Neuron (in vitro differentiated cells): ENCODE results near the gene BABAM1.

ENCODE experiments used
- H2AFZ ChIP-seq: one replicate; pipeline ENCODE4 v1.6.1; 2013; ENCODE audit warnings: low read depth, mild to moderate bottlenecking, inconsistent platforms, low read length, moderate library complexity
- H3K27me3 ChIP-seq: one replicate; pipeline ENCODE4 v1.6.1; 2013; ENCODE audit warnings: low read length; ENCODE audit not compliant: insufficient read depth
- H3K36me3 ChIP-seq: one replicate; pipeline ENCODE4 v1.6.1; 2013; ENCODE audit warnings: low read length; ENCODE audit not compliant: insufficient read depth
- H3K4me1 ChIP-seq: one replicate; pipeline ENCODE4 v1.6.1; 2013; ENCODE audit warnings: low read length; ENCODE audit not compliant: insufficient read depth
- H3K4me3 ChIP-seq: 2 replicates; pipeline ENCODE4 v1.5.1; 2013; ENCODE audit warnings: mild to moderate bottlenecking, low read length, moderate library complexity
- H3K9me3 ChIP-seq: one replicate; pipeline ENCODE4 v1.6.1; 2013; ENCODE audit warnings: low read length

Gene BABAM1

DNA sequence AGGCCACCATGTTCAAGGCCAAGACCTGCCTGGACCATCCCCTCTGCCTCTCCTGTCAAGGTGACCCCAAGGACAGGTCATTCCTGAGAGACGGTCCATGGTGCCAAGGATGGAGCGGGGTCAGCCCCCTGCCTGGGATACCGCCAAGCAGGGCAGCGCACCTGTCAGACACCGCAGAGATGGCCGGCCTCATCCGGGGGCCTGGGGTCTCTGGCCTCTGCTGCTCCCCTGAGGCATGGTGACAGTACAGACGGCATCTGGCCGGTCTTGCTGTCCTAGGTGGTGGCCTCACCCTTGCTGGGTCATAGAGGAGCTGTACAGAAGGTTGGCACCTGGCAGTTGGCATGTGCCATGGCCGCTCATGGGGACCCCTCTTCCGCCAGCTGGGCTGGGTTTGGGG, 53.2 kb downstream of the BABAM1 start:
- H3K4me1 ChIP-seq = no peaks in the 10 kb centered on the region
- H3K27me3 ChIP-seq = no peaks in the 10 kb centered on the region
- no peaks in the 10 kb centered on the region for H3K9me3 ChIP-seq
- no peak overlapping the region for H3K4me3 ChIP-seq
- no peak overlapping the region for H2AFZ ChIP-seq
- peaks cover 48% of the 10 kb centered on the region for H3K36me3 ChIP-seq

DNA sequence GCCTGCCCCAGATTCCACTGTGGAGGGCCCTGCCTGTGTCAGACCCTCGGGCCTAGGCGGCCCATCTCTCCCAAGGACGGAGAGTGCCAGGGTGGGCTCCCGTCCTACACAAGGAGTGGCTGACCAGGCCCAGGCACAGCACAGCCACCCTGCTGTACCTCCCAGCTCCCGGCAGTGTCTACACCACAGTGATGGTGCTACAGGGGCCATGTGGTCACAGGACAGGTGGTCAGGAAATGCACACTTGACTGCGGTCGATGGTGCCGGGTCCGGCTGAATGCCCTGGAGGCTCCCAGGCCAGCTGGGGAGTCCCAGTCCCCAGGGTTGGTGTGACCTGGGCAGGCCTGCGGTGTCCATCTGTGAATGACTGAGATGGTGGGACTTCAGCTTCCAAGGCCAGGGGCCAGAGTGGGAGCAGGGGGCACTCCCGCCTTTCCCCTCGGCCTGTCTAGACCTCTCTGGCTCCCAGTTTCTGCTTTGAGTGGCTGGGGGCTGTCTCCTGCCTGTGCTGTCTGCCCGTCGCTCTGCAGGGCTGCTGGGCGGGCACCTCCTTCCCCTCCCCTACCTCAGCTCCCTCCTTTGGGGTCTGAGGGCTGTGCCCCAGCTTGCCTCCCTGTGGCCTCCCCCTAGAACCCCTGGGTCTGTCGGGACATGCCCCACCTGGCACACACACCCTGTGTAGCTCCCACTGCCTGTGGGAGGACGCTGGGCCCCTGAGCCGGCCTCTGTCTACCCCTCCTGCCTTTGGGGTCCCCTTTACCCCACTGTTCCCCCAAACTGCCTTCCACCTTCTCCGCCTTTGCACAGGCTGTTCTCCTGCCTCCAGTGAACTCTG, 54.6 kb downstream of the BABAM1 start:
- H3K9me3 ChIP-seq = no peaks in the 10 kb centered on the region
- H2AFZ ChIP-seq = no peak overlapping the region
- H3K27me3 ChIP-seq = no peaks in the 10 kb centered on the region
- no peak overlapping the region for H3K4me3 ChIP-seq
- peaks cover 50% of the 10 kb centered on the region for H3K36me3 ChIP-seq
- H3K4me1 ChIP-seq = no peaks in the 10 kb centered on the region

DNA sequence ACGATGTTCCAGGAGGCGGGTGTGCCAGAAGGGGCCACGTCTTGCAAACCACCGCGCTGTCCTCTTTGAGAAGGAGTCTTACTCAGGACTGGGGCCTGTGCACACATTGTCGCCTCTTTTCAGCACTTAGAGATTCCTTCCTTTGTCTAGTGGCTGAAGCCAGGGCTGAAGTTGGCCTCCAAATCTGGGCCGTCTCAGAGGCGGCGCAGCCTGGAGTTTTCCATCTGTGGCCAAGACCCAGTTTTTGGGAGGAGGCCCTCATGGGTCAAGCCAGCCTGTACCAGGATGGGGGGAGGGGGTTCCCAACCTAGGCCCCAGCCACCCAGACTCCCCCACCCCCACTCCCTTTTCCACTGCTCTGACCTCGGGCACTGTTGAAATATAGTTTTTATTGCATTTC, 55.6 kb downstream of the BABAM1 start:
- Histone ChIP-seq H3K36me3 (peaks cover 58% of the 10 kb centered on the region), H2AFZ (no peak overlapping the region), H3K27me3 (no peaks in the 10 kb centered on the region), H3K4me3 (no peak overlapping the region), H3K9me3 (no peaks in the 10 kb centered on the region), H3K4me1 (no peaks in the 10 kb centered on the region)

DNA sequence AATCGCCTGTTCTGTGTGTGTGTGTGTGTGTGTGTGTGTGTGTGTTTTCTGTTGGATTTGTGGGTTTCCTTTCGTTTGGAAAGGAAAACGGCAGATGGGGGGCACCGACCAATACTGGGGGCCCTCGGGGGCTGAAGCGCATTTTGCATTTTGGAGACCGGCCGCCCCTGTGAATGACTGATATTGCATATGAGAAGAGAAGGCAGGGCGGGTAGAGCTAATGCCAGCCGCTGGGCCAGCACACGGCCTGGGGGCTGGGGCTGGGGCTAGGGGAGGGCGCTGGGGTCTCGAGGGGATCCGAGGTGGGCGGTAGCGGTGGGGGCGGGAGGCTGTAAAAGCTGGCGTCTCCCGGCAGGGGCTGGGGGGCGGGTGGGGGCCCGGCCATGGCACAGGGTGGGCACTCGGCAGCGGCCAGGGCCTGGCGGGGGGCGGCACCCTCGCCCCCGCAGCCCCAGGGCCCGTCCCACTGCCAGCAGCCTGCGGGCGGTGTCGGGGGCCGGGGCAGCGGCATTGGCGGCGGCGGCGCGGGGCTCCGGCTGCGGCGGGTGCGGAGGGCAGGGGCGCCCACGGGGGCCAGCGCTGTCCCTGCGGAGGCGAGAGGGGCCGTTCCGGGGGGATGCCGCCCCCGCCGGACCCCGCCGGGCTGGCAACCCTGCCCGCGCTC, 56.2 kb downstream of the BABAM1 start:
- Histone ChIP-seq H3K36me3 (peaks cover 62% of the 10 kb centered on the region), H3K27me3 (no peaks in the 10 kb centered on the region), H3K9me3 (no peaks in the 10 kb centered on the region), H3K4me1 (no peaks in the 10 kb centered on the region), H3K4me3 (no peak overlapping the region), H2AFZ (no peak overlapping the region)

DNA sequence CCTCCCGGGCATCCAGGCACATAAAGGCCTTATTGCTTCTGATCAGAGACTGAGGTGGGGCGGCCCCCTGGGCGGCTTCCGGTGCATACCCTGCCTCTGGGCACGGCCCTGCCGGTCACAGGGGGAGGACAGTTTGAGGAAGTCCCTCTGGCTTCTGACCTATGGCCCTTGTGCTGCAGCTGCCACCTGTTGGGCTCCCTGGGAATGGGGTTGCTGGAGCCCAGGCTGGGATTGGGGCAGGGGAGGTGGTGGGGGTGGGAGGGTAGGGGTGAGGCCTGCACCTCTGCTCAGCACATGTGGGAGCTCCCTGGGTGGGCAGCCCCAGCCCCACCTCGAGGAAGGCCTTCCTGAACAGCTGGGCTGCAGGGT, 56.7 kb downstream of the BABAM1 start:
- Histone ChIP-seq H3K27me3 (no peaks in the 10 kb centered on the region), H3K4me3 (no peak overlapping the region)

DNA sequence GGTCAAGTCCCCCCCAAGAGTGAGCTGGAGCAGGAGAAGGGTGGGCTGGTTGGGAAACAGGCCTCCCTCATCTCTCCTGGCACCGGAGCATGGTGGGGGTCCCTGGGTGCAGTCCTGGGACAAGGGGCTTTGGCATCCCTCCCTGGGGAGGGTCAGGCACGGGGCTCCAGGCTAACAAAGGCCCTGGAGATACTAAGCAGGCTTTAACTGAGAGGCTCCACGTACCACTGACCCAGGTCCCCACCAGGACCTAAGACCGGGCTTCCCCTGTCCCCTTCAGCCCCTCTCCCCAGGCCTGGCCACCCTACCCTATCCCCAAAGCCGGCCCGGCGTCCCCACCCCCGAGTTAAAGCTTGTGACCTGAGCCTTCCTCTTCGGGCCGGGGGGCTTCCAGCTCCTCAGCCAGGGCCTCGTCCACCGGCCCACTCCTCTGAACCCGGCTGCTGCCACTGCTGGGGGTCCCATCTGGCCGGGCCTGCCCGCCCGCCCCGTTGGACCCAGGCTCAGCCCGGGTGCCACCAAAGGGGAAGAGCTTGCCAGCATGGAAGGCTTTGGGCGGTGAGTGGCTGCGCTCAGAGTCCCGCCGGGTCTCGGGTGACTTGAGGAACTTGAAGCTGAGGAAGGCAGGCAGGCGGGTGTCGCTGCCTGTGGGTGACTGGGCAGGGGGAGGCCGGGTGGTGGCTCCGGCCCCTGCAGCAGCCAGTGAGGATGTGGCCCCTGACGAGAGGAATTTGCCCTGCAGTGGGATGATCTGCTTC, 57.3 kb downstream of the BABAM1 start:
- Histone ChIP-seq H3K27me3 (no peaks in the 10 kb centered on the region), H3K4me1 (no peaks in the 10 kb centered on the region), H2AFZ (no peak overlapping the region), H3K4me3 (no peak overlapping the region), H3K9me3 (no peaks in the 10 kb centered on the region), H3K36me3 (peaks cover 59% of the 10 kb centered on the region)

More for the DNA sequence above, 56.7 kb downstream of the BABAM1 start:
- H3K36me3 ChIP-seq = peaks cover 62% of the 10 kb centered on the region
- H3K4me1 ChIP-seq = no peaks in the 10 kb centered on the region
- no peak overlapping the region for H2AFZ ChIP-seq
- H3K9me3 ChIP-seq = no peaks in the 10 kb centered on the region

DNA sequence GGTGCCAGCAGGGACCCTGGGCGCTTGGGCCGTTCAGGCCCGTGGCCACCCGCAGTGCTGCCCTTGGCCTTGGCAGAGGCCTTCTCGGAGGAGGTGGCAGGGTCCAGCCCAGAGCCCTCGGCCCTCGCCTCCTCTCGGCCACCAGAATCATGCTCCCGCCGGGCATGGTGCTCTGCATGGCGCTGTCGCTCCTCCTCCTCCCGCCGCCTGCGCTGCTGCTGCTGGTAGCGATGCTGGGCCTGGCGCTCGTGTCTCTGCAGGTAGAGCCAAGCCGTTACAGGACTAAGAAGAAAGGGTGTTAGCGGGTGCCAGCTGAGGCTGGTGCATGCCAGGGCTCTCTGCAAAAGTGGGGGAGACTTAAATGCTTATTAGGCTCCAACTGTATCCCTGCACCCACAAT, 57.9 kb downstream of the BABAM1 start:
- no peaks in the 10 kb centered on the region for H3K27me3 ChIP-seq
- H2AFZ ChIP-seq = no peak overlapping the region
- H3K36me3 ChIP-seq = peaks cover 58% of the 10 kb centered on the region
- no peaks in the 10 kb centered on the region for H3K9me3 ChIP-seq
- H3K4me3 ChIP-seq = no peak overlapping the region
- H3K4me1 ChIP-seq = no peaks in the 10 kb centered on the region

DNA sequence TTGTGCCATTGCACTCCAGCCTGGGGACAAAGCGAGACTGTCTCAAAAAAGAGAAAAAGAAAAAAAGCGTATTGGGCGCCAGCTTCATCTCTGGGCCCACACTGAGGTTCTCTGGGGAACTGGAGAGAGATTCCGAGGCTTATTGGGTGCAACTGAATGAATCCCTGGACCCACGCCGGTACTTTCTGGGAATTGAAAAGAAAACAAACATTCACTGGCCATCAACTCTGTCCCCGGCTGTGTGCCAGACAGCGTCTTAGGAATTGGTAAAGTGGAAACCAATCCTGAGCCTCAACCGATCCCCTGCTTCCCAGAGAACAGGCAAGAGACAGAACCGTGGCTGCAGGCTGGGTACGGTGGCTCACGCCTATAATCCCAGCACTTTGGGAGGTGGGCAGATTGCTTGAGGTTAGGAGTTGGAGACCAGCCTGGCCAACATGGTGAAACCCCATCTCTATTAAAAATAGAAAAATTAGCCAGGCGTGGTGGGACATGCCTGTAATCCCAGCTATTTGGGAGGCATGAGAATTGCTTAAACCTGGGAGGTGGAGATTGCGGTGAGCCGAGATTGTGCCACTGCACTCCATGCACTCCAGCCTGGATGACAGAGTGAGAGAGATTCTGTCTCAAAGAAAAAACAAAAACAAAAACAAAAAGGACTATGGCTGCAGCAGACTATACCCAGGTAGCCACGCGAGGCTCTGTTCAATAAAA, 58.8 kb downstream of the BABAM1 start:
- H3K27me3 ChIP-seq = no peaks in the 10 kb centered on the region
- no peaks in the 10 kb centered on the region for H3K9me3 ChIP-seq
- H3K4me1 ChIP-seq = no peaks in the 10 kb centered on the region
- no peak overlapping the region for H3K4me3 ChIP-seq
- H3K36me3 ChIP-seq = peaks cover 61% of the 10 kb centered on the region
- no peak overlapping the region for H2AFZ ChIP-seq

DNA sequence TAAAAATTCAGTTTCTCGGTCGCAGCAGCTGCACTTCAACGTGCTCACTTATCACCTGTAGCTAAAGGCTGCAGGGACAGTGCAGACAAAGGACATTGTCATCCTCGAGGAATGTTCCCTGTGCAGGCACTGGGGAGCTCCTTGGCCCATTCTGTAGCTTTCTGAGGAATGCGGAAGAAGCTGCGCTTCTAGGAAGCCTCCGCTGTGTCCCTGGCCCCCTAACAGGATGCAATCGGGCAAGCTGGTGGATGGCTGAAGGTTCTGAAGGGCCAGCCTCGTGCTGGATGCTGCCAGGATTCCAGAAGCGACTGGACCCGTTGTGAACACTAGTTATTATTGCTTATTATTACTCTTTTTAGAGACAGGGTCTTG, 59.3 kb downstream of the BABAM1 start:
- no peaks in the 10 kb centered on the region for H3K9me3 ChIP-seq
- no peak overlapping the region for H2AFZ ChIP-seq
- H3K36me3 ChIP-seq = peaks cover 62% of the 10 kb centered on the region
- no peaks in the 10 kb centered on the region for H3K27me3 ChIP-seq
- no peak overlapping the region for H3K4me3 ChIP-seq
- no peaks in the 10 kb centered on the region for H3K4me1 ChIP-seq

DNA sequence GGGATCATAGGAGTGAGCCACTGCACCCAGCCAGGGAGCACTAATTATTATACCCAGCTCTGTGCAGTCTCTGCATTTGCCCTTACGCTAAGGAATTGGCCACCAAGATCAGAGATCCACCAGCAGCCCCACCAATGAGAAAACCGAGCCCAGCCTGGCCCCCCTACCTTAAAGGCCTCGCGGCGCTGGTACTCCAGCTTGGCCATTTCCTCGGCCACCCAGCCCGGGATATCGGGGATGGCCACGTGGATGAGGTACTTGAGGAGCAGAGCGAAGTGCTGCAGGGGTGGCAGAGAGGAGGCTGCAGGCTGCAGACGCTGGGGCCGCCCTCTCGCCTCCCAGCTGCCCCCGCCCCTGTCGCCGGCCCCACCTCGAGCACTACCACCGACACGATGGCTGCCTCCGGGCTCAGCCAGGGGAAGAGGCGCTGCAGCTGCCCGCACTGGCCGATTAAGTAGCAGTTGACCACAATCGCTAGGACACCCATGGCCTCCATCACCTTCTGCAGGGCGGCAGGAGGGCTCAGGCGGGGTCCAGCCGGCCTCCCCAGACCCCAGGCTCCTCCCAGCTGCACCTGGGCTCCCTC, 59.9 kb downstream of the BABAM1 start:
- Histone ChIP-seq H2AFZ (no peak overlapping the region), H3K36me3 (peaks cover 56% of the 10 kb centered on the region), H3K4me3 (no peak overlapping the region), H3K4me1 (no peaks in the 10 kb centered on the region), H3K9me3 (no peaks in the 10 kb centered on the region), H3K27me3 (no peaks in the 10 kb centered on the region)

DNA sequence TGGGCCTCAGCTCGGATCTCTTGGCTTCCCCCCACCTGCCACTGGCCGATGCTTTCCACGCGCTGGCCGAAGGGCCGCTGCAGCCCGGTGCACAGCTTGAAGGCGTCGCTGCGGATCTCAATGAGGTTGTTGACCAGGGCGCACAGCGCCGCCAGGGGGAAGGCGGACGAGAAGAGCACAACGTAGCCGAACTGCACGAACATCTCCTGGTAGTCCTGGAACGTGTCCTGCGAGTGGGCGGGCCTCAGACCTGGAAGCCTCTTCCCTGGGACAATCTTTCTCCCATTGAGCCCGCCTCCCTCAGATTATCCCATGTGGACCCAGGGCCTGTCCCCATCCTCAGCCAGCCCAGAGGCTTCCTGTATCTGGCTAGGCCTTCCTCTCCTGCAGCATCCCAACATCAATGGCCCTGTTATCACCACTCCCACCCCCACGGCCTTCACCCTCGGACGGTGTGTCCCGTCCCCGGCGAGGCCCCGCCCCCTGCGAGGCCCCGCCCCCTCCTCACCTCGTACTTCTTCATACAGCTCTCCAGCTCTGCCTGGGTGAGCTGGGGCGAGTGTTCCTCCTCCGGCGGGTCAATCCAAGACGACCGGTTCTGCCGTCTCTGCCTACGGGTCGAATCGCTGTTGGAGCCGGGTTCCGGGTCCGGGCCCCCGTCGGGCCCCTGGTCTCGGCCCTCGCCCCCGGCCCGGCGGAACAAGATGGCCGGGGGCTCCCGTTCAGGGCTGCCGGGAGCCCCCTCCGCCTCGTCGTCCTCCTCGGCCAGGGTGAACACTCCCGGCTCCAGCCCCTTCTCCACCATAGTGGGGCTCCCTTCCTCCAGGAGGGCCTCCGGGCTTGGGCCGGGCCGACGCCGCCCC, 60.6 kb downstream of the BABAM1 start:
- Histone ChIP-seq H3K36me3 (peaks cover 60% of the 10 kb centered on the region), H2AFZ (no peak overlapping the region), H3K4me1 (no peaks in the 10 kb centered on the region), H3K4me3 (no peak overlapping the region), H3K9me3 (no peaks in the 10 kb centered on the region), H3K27me3 (no peaks in the 10 kb centered on the region)
